Testis (tissue), 3 donors: Measurements from ENCODE around the gene ADGRA1. TPM values are rescaled to one million over a fixed set of nuclear protein-coding genes. Genes with fewer than 3 reads are reported as not detected.

ENCODE experiments used
- DNase-seq: peaks from one replicate; pipeline ENCODE4 v3.0.0-alpha.2; 2019
- H3K27ac ChIP-seq, 2 donors: fragments of 200-600 bp; sonication (generic); one replicate each; pipeline ENCODE4 v1.5.1; 2019
- H3K27me3 ChIP-seq: fragments of 200-600 bp; sonication (generic); one replicate; pipeline ENCODE4 v1.5.1; 2019
- H3K36me3 ChIP-seq: fragments of 200-600 bp; sonication (generic); one replicate; pipeline ENCODE4 v1.5.1; 2017; ENCODE audit warnings: low read depth; ENCODE audit errors: missing control alignments
- H3K4me1 ChIP-seq: fragments of 200-600 bp; sonication (generic); one replicate; pipeline ENCODE4 v1.5.1; 2019
- H3K4me3 ChIP-seq, 2 donors: fragments of 200-600 bp; sonication (generic); one replicate each; pipeline ENCODE4 v1.5.1; 2017 to 2019
- H3K9me3 ChIP-seq: fragments of 200-600 bp; sonication (generic); one replicate; pipeline ENCODE4 v1.5.1; 2017
- POLR2A ChIP-seq: fragments of 450-650 bp; IDR thresholded peaks from one replicate; pipeline ENCODE4 v1.6.1; 2017; ENCODE audit warnings: antibody characterized with exemption, mild to moderate bottlenecking, moderate library complexity
- WGBS, 2 donors: methylation state at CpG; one replicate each; pipeline ENCODE4 v1.1.5; 2018; 5-methylcytosine and 5-hydroxymethylcytosine counted together
- intact Hi-C: fragments of 100-400 bp; cut with DNase I; formaldehyde crosslinking; loops from one replicate; pipeline ENCODE4 v1.15.1; 2023; ENCODE audit warnings: low total_unique reads
- polyA plus RNA-seq: library from polyadenylated mRNA; stranded (reverse); fragments of 350-450 nt; fragmentation: Illumina TruSeq; extraction: RNeasy Lipid Tissue Mini Kit (QIAGEN cat#74804); gene quantifications from one replicate; pipeline ENCODE4 v1.2.3, GENCODE V29; 2014; ENCODE audit warnings: low read depth, low replicate concordance; ENCODE audit not compliant: insufficient read depth
- total RNA-seq, 2 donors: library from RNA; depleted of rRNA; stranded (reverse); fragments of >200 nt; gene quantifications; one replicate each; pipeline ENCODE4 v1.2.3, GENCODE V29; 2016
- TF ChIP-seq, protein P1 (sequence below), 3 experiments: fragments of 450-650 bp in 2 of 3; fragments of 200-600 bp in 1 of 3; sonication (generic) in 1 of 3; IDR thresholded peaks; one replicate each; pipeline ENCODE4 v1.5.1; 2016 to 2019; ENCODE audit warnings: antibody characterized with exemption in 3 of 3, mild to moderate bottlenecking in 2 of 3, moderate library complexity in 1 of 3

The ADGRA1 gene
- total and polyA plus RNA-seq, 3 donors from 2014 or later: 0.95 to 1.4 (median 1.1) TPM

DNA sequence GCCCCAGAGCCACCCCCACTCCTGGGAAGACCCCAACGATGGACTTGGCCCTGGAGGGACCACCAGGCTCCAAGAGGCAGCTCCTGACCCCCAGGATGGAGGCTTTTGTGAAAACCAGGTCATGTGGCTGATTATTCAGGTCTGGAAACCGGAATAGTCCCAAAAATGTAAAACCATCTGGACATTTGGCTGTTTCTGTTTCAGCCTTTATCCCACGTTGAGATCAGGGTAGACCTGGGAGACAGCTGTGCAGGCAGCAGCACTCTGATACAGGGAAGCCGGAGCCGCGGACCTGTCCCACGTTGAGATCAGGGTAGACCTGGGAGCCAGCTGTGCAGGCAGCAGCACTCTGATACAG, 7.1 kb upstream of the ADGRA1 start:
- no peak for DNase-seq
- Histone ChIP-seq H3K4me3 (no peak overlapping the region), H3K9me3 (no peaks in the 10 kb centered on the region), H3K4me1 (no peaks in the 10 kb centered on the region), H3K27ac (no peak overlapping the region), H3K36me3 (no peaks in the 10 kb centered on the region), H3K27me3 (no peaks in the 10 kb centered on the region)
- intact Hi-C loops: no loop called here
- TF ChIP-seq POLR2A: no peak
- TF ChIP-seq, protein P1, sequence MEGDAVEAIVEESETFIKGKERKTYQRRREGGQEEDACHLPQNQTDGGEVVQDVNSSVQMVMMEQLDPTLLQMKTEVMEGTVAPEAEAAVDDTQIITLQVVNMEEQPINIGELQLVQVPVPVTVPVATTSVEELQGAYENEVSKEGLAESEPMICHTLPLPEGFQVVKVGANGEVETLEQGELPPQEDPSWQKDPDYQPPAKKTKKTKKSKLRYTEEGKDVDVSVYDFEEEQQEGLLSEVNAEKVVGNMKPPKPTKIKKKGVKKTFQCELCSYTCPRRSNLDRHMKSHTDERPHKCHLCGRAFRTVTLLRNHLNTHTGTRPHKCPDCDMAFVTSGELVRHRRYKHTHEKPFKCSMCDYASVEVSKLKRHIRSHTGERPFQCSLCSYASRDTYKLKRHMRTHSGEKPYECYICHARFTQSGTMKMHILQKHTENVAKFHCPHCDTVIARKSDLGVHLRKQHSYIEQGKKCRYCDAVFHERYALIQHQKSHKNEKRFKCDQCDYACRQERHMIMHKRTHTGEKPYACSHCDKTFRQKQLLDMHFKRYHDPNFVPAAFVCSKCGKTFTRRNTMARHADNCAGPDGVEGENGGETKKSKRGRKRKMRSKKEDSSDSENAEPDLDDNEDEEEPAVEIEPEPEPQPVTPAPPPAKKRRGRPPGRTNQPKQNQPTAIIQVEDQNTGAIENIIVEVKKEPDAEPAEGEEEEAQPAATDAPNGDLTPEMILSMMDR (IDR thresholded peaks at IDR 0.05): no peak
- 79 to 80% methylated on average over 6 to 7 of the region's 7 CpGs for WGBS, 2 donors

DNA sequence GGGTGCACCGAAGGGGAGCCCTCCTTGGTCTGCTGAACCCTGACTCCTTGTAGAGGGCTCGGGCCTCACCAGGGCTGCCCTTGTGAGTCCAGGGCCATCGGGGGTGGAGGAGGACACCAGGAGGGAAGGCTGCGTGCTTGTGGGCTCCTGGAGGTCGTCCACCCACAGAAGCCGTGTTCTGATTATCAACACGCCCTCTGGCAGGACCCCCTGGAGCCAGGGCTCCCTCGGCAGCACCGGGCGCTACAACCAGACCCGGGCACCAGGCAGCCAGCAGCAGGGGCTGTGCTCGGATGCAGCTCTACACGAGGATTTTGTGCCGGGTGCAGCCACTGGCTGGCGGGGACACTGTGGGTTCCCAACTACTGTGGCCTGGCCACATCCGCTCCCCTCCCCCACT, 6.1 kb upstream of the ADGRA1 start:
- Histone ChIP-seq H3K27ac (no peak overlapping the region), H3K4me3 (no peak overlapping the region), H3K27me3 (no peaks in the 10 kb centered on the region), H3K4me1 (no peaks in the 10 kb centered on the region), H3K9me3 (no peaks in the 10 kb centered on the region), H3K36me3 (no peaks in the 10 kb centered on the region)
- WGBS, 2 donors: 92 to 93% methylated on average over 5 to 15 of the region's 16 CpGs
- intact Hi-C loops: no loop called here
- TF ChIP-seq, protein P1 (IDR thresholded peaks at IDR 0.05): no peak
- no peak for TF ChIP-seq POLR2A
- no peak for DNase-seq

DNA sequence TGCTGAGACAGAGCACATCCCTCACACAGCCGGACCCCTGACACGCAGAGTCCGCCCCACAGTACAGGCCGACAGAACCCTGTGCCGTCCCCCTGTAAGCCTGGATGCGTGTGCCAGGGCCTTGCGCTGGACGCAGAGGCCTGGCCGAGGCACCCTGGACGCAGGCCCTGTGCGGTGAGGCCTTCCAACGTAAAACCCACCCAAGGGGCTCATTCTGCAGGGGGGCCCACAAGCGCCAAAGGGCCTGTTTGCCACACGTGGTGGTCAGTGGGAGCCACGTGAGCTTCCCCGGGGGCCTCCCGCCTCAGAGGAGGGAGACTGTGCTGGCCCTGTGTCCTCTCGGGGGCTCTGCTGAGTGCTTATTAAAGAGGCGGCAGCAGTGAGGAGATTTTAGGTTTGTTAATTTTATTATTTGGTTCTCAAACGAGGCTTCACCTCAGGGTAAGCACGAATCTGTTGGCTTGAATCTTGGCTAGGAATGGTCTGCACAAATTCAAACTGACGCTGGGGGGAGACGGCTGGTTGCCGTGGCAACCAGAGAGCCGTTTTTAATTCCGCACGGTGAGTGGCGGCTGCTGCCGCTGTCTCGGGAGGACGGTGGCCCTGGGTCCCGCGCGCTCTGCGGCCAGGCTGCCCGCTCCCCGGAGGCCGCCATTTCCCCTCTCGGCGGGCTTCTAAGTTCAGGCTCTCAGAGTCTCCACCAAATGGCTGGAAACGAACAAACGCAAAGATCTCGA, 4.9 kb upstream of the ADGRA1 start:
- TF ChIP-seq, protein P1 (IDR thresholded peaks at IDR 0.05): no peak
- no peak for TF ChIP-seq POLR2A
- intact Hi-C loops: no loop called here
- no peak overlapping the region for H3K4me3 ChIP-seq
- no peaks in the 10 kb centered on the region for H3K9me3 ChIP-seq
- no peaks in the 10 kb centered on the region for H3K27me3 ChIP-seq
- 66 to 71% methylated on average over 33 to 43 of the region's 43 CpGs for WGBS, 2 donors
- no peaks in the 10 kb centered on the region for H3K4me1 ChIP-seq
- no peak for DNase-seq
- no peaks in the 10 kb centered on the region for H3K36me3 ChIP-seq
- H3K27ac ChIP-seq: no peak overlapping the region

DNA sequence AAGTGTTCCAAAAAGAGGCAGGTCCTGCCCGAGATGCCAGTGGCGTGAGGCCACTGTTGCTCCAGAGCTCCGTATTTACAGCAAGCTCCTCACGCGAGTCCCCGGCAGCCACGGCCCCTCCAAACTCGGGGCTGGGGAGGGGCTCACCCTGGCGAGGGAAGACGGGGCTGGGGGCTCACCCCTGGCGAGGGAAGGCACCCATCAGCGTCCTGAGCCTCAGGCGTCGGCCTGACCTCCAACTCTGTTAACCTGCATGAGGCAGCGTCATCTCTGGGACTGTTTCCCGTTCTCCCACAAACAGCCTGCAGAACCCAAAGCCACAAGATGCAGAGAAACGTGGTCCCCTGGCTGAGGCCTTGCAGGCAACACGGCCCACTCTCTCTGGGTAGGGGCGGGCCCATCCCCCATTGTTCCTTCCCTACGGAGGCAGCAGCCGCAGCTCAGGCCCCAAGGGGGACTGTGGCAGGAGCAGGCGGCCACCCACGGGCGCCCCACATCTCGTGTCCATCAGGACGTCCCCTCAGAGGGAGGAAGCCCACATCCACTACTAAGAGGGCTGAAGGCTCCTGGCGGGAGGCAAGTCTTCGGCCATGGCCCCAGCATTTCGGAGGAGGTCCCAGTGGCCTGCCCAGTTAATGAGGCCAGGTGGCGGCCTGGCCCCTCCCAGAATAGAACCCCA, 4.2 kb upstream of the ADGRA1 start:
- TF ChIP-seq, protein P1 (IDR thresholded peaks at IDR 0.05): no peak
- TF ChIP-seq POLR2A: no peak
- Histone ChIP-seq H3K27me3 (no peaks in the 10 kb centered on the region), H3K4me3 (no peak overlapping the region), H3K4me1 (no peaks in the 10 kb centered on the region), H3K27ac (no peak overlapping the region), H3K9me3 (no peaks in the 10 kb centered on the region), H3K36me3 (no peaks in the 10 kb centered on the region)
- DNase-seq: no peak
- intact Hi-C loops: no loop called here
- WGBS, 2 donors: 71 to 76% methylated on average over 13 to 30 of the region's 30 CpGs

DNA sequence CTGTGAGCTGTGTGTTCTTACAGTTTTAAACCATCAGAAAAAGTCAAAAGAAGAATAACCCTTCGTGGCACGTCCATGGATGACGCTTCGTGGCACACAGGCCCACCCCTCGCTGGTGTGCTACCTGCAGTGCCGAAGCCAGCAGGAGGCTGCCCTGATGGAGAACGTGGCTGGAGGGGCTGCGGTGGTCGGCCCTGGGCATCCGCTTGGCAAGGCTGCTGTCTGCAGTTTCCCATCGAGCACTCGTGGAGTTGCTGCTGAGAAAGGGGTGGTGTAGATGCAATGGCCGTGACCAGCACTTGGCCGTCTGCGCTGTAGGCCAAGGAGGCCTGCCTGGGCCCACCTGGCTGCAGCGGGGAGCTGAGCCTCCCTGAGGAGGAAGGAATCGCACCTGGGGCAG, 3.2 kb upstream of the ADGRA1 start:
- no peaks in the 10 kb centered on the region for H3K4me1 ChIP-seq
- H3K27me3 ChIP-seq: no peaks in the 10 kb centered on the region
- no peak for DNase-seq
- no peak overlapping the region for H3K4me3 ChIP-seq
- intact Hi-C loops: no loop called here
- H3K9me3 ChIP-seq: no peaks in the 10 kb centered on the region
- H3K36me3 ChIP-seq: no peaks in the 10 kb centered on the region
- H3K27ac ChIP-seq: no peak overlapping the region
- TF ChIP-seq, protein P1 (IDR thresholded peaks at IDR 0.05): no peak
- no peak for TF ChIP-seq POLR2A
- 81 to 83% methylated on average over 6 to 17 of the region's 17 CpGs for WGBS, 2 donors
